Placental pericyte (primary cell): ENCODE data around the gene SERPING1. TPM values are rescaled to one million over a fixed set of nuclear protein-coding genes. Genes with fewer than 3 reads are reported as not detected.

Experiments used
- small RNA-seq: library from RNA; depleted of rRNA; stranded (forward); fragments of <200 nt; gene quantifications from one replicate; pipeline ENCODE3, GENCODE V24; 2012; ENCODE audit warnings: low replicate concordance
- total RNA-seq: library from RNA; depleted of rRNA; stranded (reverse); fragments of >200 nt; gene quantifications from 2 replicates; pipeline ENCODE4 v1.2.3, GENCODE V29; 2012

SERPING1 gene
- total RNA-seq = 1.6 and 16.4 TPM in 2 replicates

GRCh38 chr11:57597461-57597915 is at the start of gene SERPING1:
TSS of gene SERPING1 (plus strand) at chr11:57597685. CDS start at chr11:57598271, 586 bp downstream.

GRCh38 chr11:57567515-57568329 is 29.8 kb upstream of the SERPING1 start, which contains the start of gene UBE2L6:
TSS of gene UBE2L6 (minus strand) at chr11:57567672. CDS start at chr11:57567611, 61 bp downstream.

GRCh38 chr11:57649826-57650738 is 52.6 kb downstream of the SERPING1 start, which contains the start of gene YPEL4:
TSS of gene YPEL4 (minus strand) at chr11:57649912. CDS start at chr11:57647107, 2,805 bp downstream.

DNA sequence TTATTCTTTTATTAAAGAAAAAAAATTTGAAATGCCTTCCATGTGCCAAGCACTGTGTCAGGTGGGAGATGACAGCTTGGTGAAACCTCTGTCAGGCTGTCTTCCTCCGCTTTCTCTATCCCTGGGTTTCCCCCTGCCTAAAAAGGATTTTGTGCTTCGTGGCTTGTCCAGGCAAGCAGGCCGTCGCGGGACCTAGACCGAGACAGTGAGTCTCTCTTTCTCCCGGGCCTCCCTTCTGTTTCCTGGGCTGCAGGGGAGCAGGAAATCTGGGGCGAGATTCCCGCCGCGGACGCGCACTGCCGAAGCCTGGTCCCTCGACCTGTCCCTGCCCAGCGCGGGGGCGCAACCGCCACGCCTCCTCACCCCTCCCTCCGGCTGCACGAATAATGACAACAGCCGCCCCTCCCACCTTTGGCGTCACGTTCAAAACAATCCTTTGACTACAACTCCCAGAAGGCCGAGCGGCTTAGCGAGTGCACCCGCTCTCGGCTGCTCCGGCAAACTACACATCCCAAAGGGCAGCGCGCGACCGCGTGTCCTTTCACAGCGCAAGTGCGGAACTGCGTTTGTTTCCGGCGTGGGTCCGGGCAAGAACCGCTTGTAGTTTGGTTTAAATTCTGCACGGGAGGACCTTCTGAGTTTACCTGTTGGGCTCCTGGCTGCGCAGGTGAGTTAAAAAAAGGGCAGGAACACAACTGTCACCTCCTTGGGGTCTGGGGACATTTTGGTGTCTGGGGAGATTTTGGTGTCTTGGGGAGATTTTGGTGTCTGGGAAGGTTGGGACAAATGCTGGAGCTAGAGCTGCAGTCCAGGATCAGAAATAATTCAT is 59.9 kb downstream of the SERPING1 start, which contains the start of gene CLP1:
CLP1 (plus strand) TSS at position 569 of the 829 bp plus-strand sequence. CDS start 1,715 bp downstream, outside the sequence.

Small RNA genes lying within 50 kb of the gene (small RNA-seq; reads per million reads assigned to genes)
- 1,788 reads per million, percentile 100 among the genes with 10 or more reads in this experiment for gene MIR130A

Other genes with a start within 250 kb of the SERPING1 start
- gene PRG3, start 216.5 kb upstream of the SERPING1 start, total RNA-seq = not detected in 2 replicates
- gene PRG2, start 207.0 kb upstream of the SERPING1 start, total RNA-seq = 0.14 TPM in 1 of 2 replicates, not detected in the other
- gene SLC43A3, start 170.6 kb upstream of the SERPING1 start, total RNA-seq = 40.2 and 70.2 TPM in 2 replicates
- under 0.01 TPM in 1 of 2 replicates, not detected in the other for gene RTN4RL2, start 137.2 kb upstream of the SERPING1 start, total RNA-seq
- gene SLC43A1, start 82.0 kb upstream of the SERPING1 start, total RNA-seq = 13.2 and 34.4 TPM in 2 replicates
- 22.1 and 27.9 TPM in 2 replicates for gene TIMM10, start 66.9 kb upstream of the SERPING1 start, total RNA-seq
- gene SMTNL1, start 60.1 kb upstream of the SERPING1 start, total RNA-seq = not detected in 2 replicates
- 39.4 and 57.1 TPM in 2 replicates for gene UBE2L6, start 30.0 kb upstream of the SERPING1 start, total RNA-seq
- 0.14 TPM in 1 of 2 replicates, not detected in the other for gene YPEL4, start 52.2 kb downstream of the SERPING1 start, total RNA-seq
- 16.0 and 25.8 TPM in 2 replicates for gene CLP1, start 60.1 kb downstream of the SERPING1 start, total RNA-seq
- gene ZDHHC5, start 70.4 kb downstream of the SERPING1 start, total RNA-seq = 56.7 and 77.9 TPM in 2 replicates
- 10.3 and 15.3 TPM in 2 replicates for gene MED19, start 114.5 kb downstream of the SERPING1 start, total RNA-seq
- gene TMX2, start 114.9 kb downstream of the SERPING1 start, total RNA-seq = 88.0 and 89.0 TPM in 2 replicates
- 56.7 and 79.7 TPM in 2 replicates for gene SELENOH, start 143.8 kb downstream of the SERPING1 start, total RNA-seq
- not detected in 2 replicates for gene BTBD18, start 154.1 kb downstream of the SERPING1 start, total RNA-seq
- 108 and 195 TPM in 2 replicates for gene CTNND1, start 164.1 kb downstream of the SERPING1 start, total RNA-seq